ENCODE data around the gene CYP4Z1. TPM values are rescaled to one million over a fixed set of nuclear protein-coding genes. Genes with fewer than 3 reads are reported as not detected.
"Not testable (repeated sequence)": the region's sequence is repeated elsewhere in the genome, so short reads cannot be mapped to it uniquely, and the experiment has no call there.

The CYP4Z1 gene
- total and polyA plus RNA-seq, 2 donors (not counting 3 experiments of a cell fraction or from before 2014, with no cell fraction given) = not detected

DNA sequence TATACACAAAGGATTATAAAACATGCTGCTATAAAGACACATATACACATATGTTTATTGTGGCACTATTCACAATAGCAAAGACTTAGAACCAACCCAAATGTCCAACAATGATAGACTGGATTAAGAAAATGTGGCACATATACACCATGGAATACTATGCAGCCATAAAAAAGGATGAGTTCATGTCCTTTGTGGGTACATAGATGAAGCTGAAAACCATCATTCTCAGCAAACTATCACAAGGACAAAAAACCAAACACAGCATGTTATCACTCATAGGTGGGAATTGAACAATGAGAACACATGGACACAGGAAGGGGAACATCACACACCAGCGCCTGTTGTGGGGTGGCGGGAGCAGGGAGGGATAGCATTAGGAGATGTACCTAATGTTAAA, 60.0 kb downstream of the CYP4Z1 start:
- H3K9me3 ChIP-seq (replicated peaks; ENCODE audit: control insufficient read depth, insufficient read depth, low read length); CTCF ChIA-PET; H3K4me2 ChIP-seq (ENCODE audit: insufficient read depth, low read length); H3K4me3 ChIP-seq (replicated peaks in 1 of 3; ENCODE audit: insufficient read depth in 1 of 3, low read depth in 1 of 3, low read length in 3 of 3); H3K79me2 ChIP-seq (ENCODE audit: control insufficient read depth, insufficient read depth, low read length); H3K27me3 ChIP-seq (ENCODE audit: control insufficient read depth in 2 of 2, insufficient read depth in 2 of 2, low read length in 2 of 2); H3K36me3 ChIP-seq (ENCODE audit: control insufficient read depth in 2 of 2, extremely low read depth in 1 of 2, insufficient read depth in 2 of 2, low read length in 2 of 2); FAIRE-seq; dilution Hi-C loops (cut with MboI; ENCODE audit: extremely low pct_ligation_motif_present, low sequenced_read_pairs); H3K9ac ChIP-seq (replicated peaks; ENCODE audit: extremely low read depth, insufficient read depth, low read length); H3K27ac ChIP-seq (ENCODE audit: insufficient read depth, low read depth, low read length); H2AFZ ChIP-seq (ENCODE audit: low read depth, low read length); intact Hi-C loops (cut with micrococcal nuclease); BruUV-seq (replicated peaks); H3K4me1 ChIP-seq (ENCODE audit: control insufficient read depth, extremely low read depth, insufficient read depth, low read length); DNase-seq (ENCODE audit: low read depth, low spot score); H4K20me1 ChIP-seq (replicated peaks; ENCODE audit: control insufficient read depth, extremely low read depth, insufficient read depth, low read length); H3K9me1 ChIP-seq (replicated peaks; ENCODE audit: control insufficient read depth, extremely low read depth, insufficient read depth, low read length); POLR2A ChIA-PET: not testable (repeated sequence)

GRCh38 chr1:47128221-47128620, 61.2 kb downstream of the CYP4Z1 start:
- Histone ChIP-seq H3K9me3 (replicated peaks; ENCODE audit: control insufficient read depth, insufficient read depth, low read length) (no peaks in the 10 kb centered on the region), H3K36me3 (ENCODE audit: control insufficient read depth in 2 of 2, extremely low read depth in 1 of 2, insufficient read depth in 2 of 2, low read length in 2 of 2) (no peaks in the 10 kb centered on the region), H3K9ac (replicated peaks; ENCODE audit: extremely low read depth, insufficient read depth, low read length) (no peak overlapping the region), H3K4me3 (replicated peaks in 1 of 3; ENCODE audit: insufficient read depth in 1 of 3, low read depth in 1 of 3, low read length in 3 of 3) (no peak overlapping the region), H3K27me3 (ENCODE audit: control insufficient read depth in 2 of 2, insufficient read depth in 2 of 2, low read length in 2 of 2) (no peaks in the 10 kb centered on the region), H3K4me1 (ENCODE audit: control insufficient read depth, extremely low read depth, insufficient read depth, low read length) (no peaks in the 10 kb centered on the region), H3K9me1 (replicated peaks; ENCODE audit: control insufficient read depth, extremely low read depth, insufficient read depth, low read length) (no peaks in the 10 kb centered on the region), H3K4me2 (ENCODE audit: insufficient read depth, low read length) (no peak overlapping the region), H2AFZ (ENCODE audit: low read depth, low read length) (no peak overlapping the region), H3K27ac (ENCODE audit: insufficient read depth, low read depth, low read length) (no peak overlapping the region), H4K20me1 (replicated peaks; ENCODE audit: control insufficient read depth, extremely low read depth, insufficient read depth, low read length) (no peaks in the 10 kb centered on the region), H3K79me2 (ENCODE audit: control insufficient read depth, insufficient read depth, low read length) (no peaks in the 10 kb centered on the region)
- TF ChIP-seq FOS (IDR thresholded peaks at IDR 0.05; ENCODE audit: borderline replicate concordance, insufficient read depth, low read length) (no peak), GATA2 (IDR thresholded peaks at IDR 0.05; ENCODE audit: insufficient read depth, insufficient read length, low read depth, low read length) (no peak), JUN (IDR thresholded peaks at IDR 0.05; ENCODE audit: borderline replicate concordance, insufficient read depth, insufficient read length, low read depth) (no peak), POLR2AphosphoS5 (IDR thresholded peaks at IDR 0.05; ENCODE audit: insufficient read depth, low read depth, low read length) (no peak), POLR2A (IDR thresholded peaks at IDR 0.05; ENCODE audit: low read depth, low read length) (no peak), MYC (IDR thresholded peaks at IDR 0.05; ENCODE audit: low read depth, low read length) (no peak), EZH2 (IDR thresholded peaks at IDR 0.05; ENCODE audit: borderline replicate concordance, low read depth, low read length, severe bottlenecking) (no peak), MAX (IDR thresholded peaks at IDR 0.05; ENCODE audit: insufficient read depth, insufficient read length) (no peak)
- TF ChIP-seq, protein P1, sequence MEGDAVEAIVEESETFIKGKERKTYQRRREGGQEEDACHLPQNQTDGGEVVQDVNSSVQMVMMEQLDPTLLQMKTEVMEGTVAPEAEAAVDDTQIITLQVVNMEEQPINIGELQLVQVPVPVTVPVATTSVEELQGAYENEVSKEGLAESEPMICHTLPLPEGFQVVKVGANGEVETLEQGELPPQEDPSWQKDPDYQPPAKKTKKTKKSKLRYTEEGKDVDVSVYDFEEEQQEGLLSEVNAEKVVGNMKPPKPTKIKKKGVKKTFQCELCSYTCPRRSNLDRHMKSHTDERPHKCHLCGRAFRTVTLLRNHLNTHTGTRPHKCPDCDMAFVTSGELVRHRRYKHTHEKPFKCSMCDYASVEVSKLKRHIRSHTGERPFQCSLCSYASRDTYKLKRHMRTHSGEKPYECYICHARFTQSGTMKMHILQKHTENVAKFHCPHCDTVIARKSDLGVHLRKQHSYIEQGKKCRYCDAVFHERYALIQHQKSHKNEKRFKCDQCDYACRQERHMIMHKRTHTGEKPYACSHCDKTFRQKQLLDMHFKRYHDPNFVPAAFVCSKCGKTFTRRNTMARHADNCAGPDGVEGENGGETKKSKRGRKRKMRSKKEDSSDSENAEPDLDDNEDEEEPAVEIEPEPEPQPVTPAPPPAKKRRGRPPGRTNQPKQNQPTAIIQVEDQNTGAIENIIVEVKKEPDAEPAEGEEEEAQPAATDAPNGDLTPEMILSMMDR (IDR thresholded peaks at IDR 0.05; ENCODE audit: extremely low read depth in 1 of 2, insufficient read depth in 1 of 2, low read depth in 1 of 2, low read length in 2 of 2) = no peak
- CTCF ChIA-PET = no interaction called here
- intact Hi-C loops (cut with micrococcal nuclease) = no loop called here
- no TSS peak for BruUV-seq (replicated peaks)
- DNase-seq (ENCODE audit: low read depth, low spot score) = no peak
- FAIRE-seq = no peak
- POLR2A ChIA-PET = no interaction called here
- dilution Hi-C loops (cut with MboI; ENCODE audit: extremely low pct_ligation_motif_present, low sequenced_read_pairs) = no loop called here

GRCh38 chr1:47128854-47129253, 61.8 kb downstream of the CYP4Z1 start:
- H4K20me1 ChIP-seq (replicated peaks; ENCODE audit: control insufficient read depth, extremely low read depth, insufficient read depth, low read length); H3K9me1 ChIP-seq (replicated peaks; ENCODE audit: control insufficient read depth, extremely low read depth, insufficient read depth, low read length); POLR2A ChIA-PET; CTCF ChIA-PET; FAIRE-seq; H3K4me2 ChIP-seq (ENCODE audit: insufficient read depth, low read length); H2AFZ ChIP-seq (ENCODE audit: low read depth, low read length); H3K79me2 ChIP-seq (ENCODE audit: control insufficient read depth, insufficient read depth, low read length); H3K9me3 ChIP-seq (replicated peaks; ENCODE audit: control insufficient read depth, insufficient read depth, low read length); H3K27me3 ChIP-seq (ENCODE audit: control insufficient read depth in 2 of 2, insufficient read depth in 2 of 2, low read length in 2 of 2); H3K36me3 ChIP-seq (ENCODE audit: control insufficient read depth in 2 of 2, extremely low read depth in 1 of 2, insufficient read depth in 2 of 2, low read length in 2 of 2); intact Hi-C loops (cut with micrococcal nuclease); dilution Hi-C loops (cut with MboI; ENCODE audit: extremely low pct_ligation_motif_present, low sequenced_read_pairs); BruUV-seq (replicated peaks); H3K27ac ChIP-seq (ENCODE audit: insufficient read depth, low read depth, low read length); H3K9ac ChIP-seq (replicated peaks; ENCODE audit: extremely low read depth, insufficient read depth, low read length); DNase-seq (ENCODE audit: low read depth, low spot score); H3K4me3 ChIP-seq (replicated peaks in 1 of 3; ENCODE audit: insufficient read depth in 1 of 3, low read depth in 1 of 3, low read length in 3 of 3); H3K4me1 ChIP-seq (ENCODE audit: control insufficient read depth, extremely low read depth, insufficient read depth, low read length): not testable (repeated sequence)
